ENCODE results near the gene SHISA6.

Gene SHISA6

GRCh38 chr17:11601661-11602060, 360.6 kb downstream of the SHISA6 start:
- DNase-seq: no peak

- DNase-seq: no peak
Measured at GRCh38 chr17:11608396-11608795, 367.4 kb downstream of the SHISA6 start.

- no peak for DNase-seq
Measured at GRCh38 chr17:11610999-11611566, 370.1 kb downstream of the SHISA6 start.

- DNase-seq: no peak
Measured at GRCh38 chr17:11612956-11613355, 371.9 kb downstream of the SHISA6 start.

All from NCI-H2107 (cell line).